Caki2 (cell line): ENCODE measurements around the gene TMEM89. TPM values are rescaled to one million over a fixed set of nuclear protein-coding genes. Genes with fewer than 3 reads are reported as not detected.

Experiments used
- DNase-seq: peaks from one replicate; pipeline ENCODE4 v3.0.0-alpha.2; 2015; ENCODE audit warnings: low read depth
- in situ Hi-C: cut with HindIII; loops from 2 replicates; pipeline ENCODE4 v1.10.0; 2016; ENCODE audit warnings: low sequenced_read_pairs, low pct_unique_long_range_greater_than_20kb, mixed read lengths
- total RNA-seq: library from RNA; depleted of rRNA; stranded (reverse); fragments of >200 nt; shearing (Covaris generic); gene quantifications from 2 replicates; pipeline ENCODE4 v1.2.3, GENCODE V29; 2014; ENCODE audit warnings: low replicate concordance

Gene TMEM89
- total RNA-seq, 1 experiment from 2014 or later = not detected

GRCh38 chr3:48624767-48625166 lies 3.2 kb upstream of the TMEM89 start:
- no peak for DNase-seq
- in situ Hi-C loops = no loop called here

- DNase-seq = no peak
- in situ Hi-C loops = no loop called here
Measured at GRCh38 chr3:48623851-48624547, 2.4 kb upstream of the TMEM89 start.

GRCh38 chr3:48619541-48620524 lies 1.7 kb downstream of the TMEM89 start:
- in situ Hi-C loops = no loop called here
- DNase-seq = no peak

- DNase-seq = no peak
- in situ Hi-C loops = no loop called here
Measured at GRCh38 chr3:48617559-48617958, 4.0 kb downstream of the TMEM89 start.

GRCh38 chr3:48614044-48614443 lies 7.5 kb downstream of the TMEM89 start:
- in situ Hi-C loops = no loop called here
- no peak for DNase-seq

- in situ Hi-C loops = no loop called here
- no peak for DNase-seq
Measured at GRCh38 chr3:48612309-48612708, 9.3 kb downstream of the TMEM89 start.

GRCh38 chr3:48609088-48610005 lies 12.2 kb downstream of the TMEM89 start, which contains the start of gene UQCRC1:
Gene UQCRC1, minus strand, starts transcription at chr3:48609646. Its CDS starts 26 bp downstream, at chr3:48609620.
- DNase-seq = peak; percentile 79
- in situ Hi-C loops = no loop called here

GRCh38 chr3:48607519-48607918 lies 14.1 kb downstream of the TMEM89 start:
- in situ Hi-C loops = no loop called here
- DNase-seq = no peak

GRCh38 chr3:48601622-48601994 lies 20.0 kb downstream of the TMEM89 start:
- in situ Hi-C loops = no loop called here
- no peak for DNase-seq

GRCh38 chr3:48600711-48601621 lies 20.6 kb downstream of the TMEM89 start:
- DNase-seq = no peak
- in situ Hi-C loops = no loop called here

GRCh38 chr3:48599509-48600285 lies 21.9 kb downstream of the TMEM89 start:
- no peak for DNase-seq
- in situ Hi-C loops = no loop called here

- no peak for DNase-seq
- in situ Hi-C loops = no loop called here
Measured at GRCh38 chr3:48599077-48599501, 22.5 kb downstream of the TMEM89 start.

GRCh38 chr3:48598323-48599076 lies 23.1 kb downstream of the TMEM89 start:
- in situ Hi-C loops = no loop called here
- peak; percentile 34 for DNase-seq

- in situ Hi-C loops = no loop called here
Measured at GRCh38 chr3:48597408-48597800, 24.2 kb downstream of the TMEM89 start.

GRCh38 chr3:48596676-48597407 lies 24.7 kb downstream of the TMEM89 start:
- in situ Hi-C loops = no loop called here
- DNase-seq = no peak

More at GRCh38 chr3:48597408-48597800, 24.2 kb downstream of the TMEM89 start:
- no peak for DNase-seq
